GM18951 (cell line): ENCODE measurements around the gene NANOS3.

ENCODE experiments used
- POLR2A ChIP-seq: IDR thresholded peaks from 4 replicates; pipeline ENCODE4 v1.6.1; 2011; ENCODE audit warnings: mild to moderate bottlenecking; ENCODE audit not compliant: insufficient read length, insufficient read depth; ENCODE audit errors: extremely low read depth
- in situ Hi-C: fragments of 300-500 bp; cut with MboI; formaldehyde crosslinking; loops from one replicate; pipeline ENCODE4 v1.12.0; 2022; ENCODE audit warnings: low sequenced_read_pairs, mixed read lengths, inconsistent platforms; ENCODE audit not compliant: unreplicated experiment

Gene NANOS3

GRCh38 chr19:13876834-13877233, at the start of gene NANOS3:
Gene NANOS3, plus strand, starts transcription at chr19:13877134. Its CDS starts 115 bp downstream, at chr19:13877249.
- in situ Hi-C loops: no loop called here

DNA sequence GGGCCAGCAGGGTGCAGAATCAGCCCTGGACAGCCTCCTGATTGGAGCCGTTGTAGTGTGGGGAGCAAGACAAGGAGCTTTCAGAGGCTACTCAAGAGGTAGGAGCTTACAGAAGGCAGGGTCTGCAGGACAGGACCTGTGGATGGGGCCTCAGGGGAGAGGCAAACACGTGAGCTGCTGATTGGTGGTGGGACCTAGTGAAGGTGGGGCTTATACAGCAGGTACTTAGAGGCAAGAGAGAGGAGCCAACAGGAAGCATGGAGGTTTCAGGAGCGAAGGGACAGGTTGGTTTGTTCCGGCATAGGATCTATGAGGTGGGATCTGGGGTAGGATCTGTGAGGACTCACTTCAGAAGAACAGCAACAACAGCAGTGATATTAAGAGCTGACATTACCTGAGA, 49.3 kb upstream of the NANOS3 start:
- in situ Hi-C loops: no loop called here
- no peak for TF ChIP-seq POLR2A

More at GRCh38 chr19:13876834-13877233, at the start of gene NANOS3:
- no peak for TF ChIP-seq POLR2A

DNA sequence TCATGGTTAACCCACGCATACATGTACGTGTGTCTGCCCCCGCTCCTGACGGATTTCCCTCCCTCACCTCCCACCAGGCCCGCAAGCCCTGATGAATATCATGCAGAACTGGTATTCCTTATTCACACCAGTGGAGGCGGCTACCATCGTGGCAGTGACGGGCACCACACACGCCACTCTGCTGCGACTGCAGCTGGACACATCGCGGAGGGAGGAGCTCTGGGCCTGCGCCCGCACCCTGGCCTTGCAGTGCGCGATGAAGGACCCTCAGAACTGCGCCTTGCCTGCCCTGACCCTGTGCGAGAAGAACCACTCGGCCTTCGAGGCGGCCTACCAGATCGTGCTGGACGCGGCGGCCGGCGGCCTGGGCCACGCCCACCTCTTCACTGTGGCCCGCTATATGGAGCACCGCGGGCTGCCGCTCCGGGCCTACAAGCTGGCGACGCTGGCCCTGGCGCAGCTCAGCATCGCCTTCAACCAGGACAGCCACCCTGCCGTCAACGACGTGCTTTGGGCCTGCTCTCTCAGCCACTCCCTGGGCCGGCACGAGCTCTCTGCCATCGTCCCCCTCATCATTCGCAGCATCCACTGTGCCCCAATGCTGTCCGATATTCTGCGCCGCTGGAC, 46.7 kb upstream of the NANOS3 start:
- TF ChIP-seq POLR2A: no peak
- in situ Hi-C loops: no loop called here

GRCh38 chr19:13830741-13831536, 46.0 kb upstream of the NANOS3 start:
- no peak for TF ChIP-seq POLR2A
- in situ Hi-C loops: no loop called here

- no peak for TF ChIP-seq POLR2A
- in situ Hi-C loops: no loop called here
Measured at GRCh38 chr19:13831537-13832467, 45.1 kb upstream of the NANOS3 start.

GRCh38 chr19:13833330-13834243, 43.3 kb upstream of the NANOS3 start:
- TF ChIP-seq POLR2A: peak; percentile 60
- in situ Hi-C loops: no loop called here

DNA sequence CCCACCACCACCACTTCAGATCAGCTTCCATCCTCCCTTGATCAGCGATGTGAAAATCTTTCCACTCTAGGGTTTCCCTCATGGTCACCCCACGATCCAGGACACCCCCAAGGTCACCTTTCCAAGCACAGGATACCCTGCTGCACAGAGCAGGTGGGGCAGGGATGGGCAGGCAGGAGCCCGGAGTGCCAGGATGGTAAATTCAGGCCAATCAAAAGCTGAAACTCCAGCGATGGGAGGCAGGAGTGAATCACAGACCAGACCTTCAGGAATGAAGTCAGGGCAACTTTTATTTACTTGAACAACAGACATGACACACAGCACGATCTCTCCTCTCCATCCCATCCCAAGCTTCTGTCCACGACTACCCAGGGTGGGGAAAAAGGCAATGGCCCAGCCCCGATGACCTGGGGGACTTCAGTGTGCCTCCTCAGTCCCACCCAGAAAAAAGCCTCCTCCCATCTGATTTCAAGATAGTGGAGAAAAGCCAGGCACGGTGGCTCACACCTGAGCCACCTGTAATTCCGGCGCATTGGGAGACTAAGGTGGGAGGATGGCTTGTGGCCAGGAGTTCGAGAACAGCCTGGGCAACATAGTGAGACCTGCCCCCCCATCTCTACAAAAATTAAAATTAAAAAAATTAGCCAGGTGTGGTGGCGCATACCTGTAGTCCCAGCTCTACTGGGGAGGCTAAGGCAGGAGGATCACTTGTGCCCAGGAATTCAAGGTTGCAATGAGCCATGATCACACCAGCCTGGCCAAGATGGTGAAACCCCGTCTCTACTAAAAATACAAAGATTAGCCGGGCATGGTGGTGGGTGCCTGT, 42.5 kb upstream of the NANOS3 start:
- in situ Hi-C loops: no loop called here
- no peak for TF ChIP-seq POLR2A

- TF ChIP-seq POLR2A: no peak
- in situ Hi-C loops: no loop called here
Measured at GRCh38 chr19:13835791-13836723, 40.9 kb upstream of the NANOS3 start.

GRCh38 chr19:13838435-13839129, 38.4 kb upstream of the NANOS3 start:
- in situ Hi-C loops: no loop called here
- TF ChIP-seq POLR2A: no peak
